ENCODE measurements around the gene SKA1.
"Not testable (repeated sequence)": the region's sequence is repeated elsewhere in the genome, so short reads cannot be mapped to it uniquely, and the experiment has no call there.

The SKA1 gene

GRCh38 chr18:50410008-50410407, 35.2 kb downstream of the SKA1 start:
- H3K9ac ChIP-seq (ENCODE audit: low read depth, low read length) = no peak overlapping the region
- no peaks in the 10 kb centered on the region for H3K9me3 ChIP-seq (ENCODE audit: insufficient read depth, low read depth, low read length)
- peaks cover 37% of the 10 kb centered on the region for H3K4me1 ChIP-seq (ENCODE audit: insufficient read depth, low read length)

DNA sequence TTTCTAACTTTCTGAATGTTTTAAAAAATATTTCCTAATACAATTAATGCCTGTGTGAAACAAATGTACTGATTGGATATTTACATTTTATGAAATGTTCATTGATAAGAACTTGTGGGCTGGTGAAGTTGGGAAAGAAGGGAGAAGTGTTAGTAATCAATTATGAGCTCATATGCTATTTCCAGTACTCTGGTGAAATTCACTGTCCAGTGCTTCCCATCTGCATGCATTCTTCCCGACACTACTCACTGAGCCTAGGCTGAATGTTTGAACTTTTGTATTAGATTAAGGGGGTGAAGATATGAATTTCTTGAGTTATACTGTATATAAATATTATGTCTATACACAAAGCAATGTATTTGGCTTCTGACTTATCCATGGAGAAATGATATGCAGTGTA, 36.0 kb downstream of the SKA1 start:
- no peak overlapping the region for H3K4me3 ChIP-seq (ENCODE audit: low read length)
- peaks cover 22% of the 10 kb centered on the region; the same call in 1 of the 2 replicates for H3K27me3 ChIP-seq (ENCODE audit: insufficient read depth, low read length)
- H3K27ac ChIP-seq (ENCODE audit: low read length) = no peak overlapping the region
- no peaks in the 10 kb centered on the region for H3K9me3 ChIP-seq (ENCODE audit: insufficient read depth, low read depth, low read length)
- no peaks in the 10 kb centered on the region for H3K36me3 ChIP-seq (ENCODE audit: insufficient read depth, low read depth, low read length)
- no peak overlapping the region for H3K9ac ChIP-seq (ENCODE audit: low read depth, low read length)
- peaks cover 29% of the 10 kb centered on the region for H3K4me1 ChIP-seq (ENCODE audit: insufficient read depth, low read length)

More at GRCh38 chr18:50410008-50410407, 35.2 kb downstream of the SKA1 start:
- H3K4me3 ChIP-seq (ENCODE audit: low read length) = no peak overlapping the region
- peaks cover 27% of the 10 kb centered on the region for H3K27me3 ChIP-seq (ENCODE audit: insufficient read depth, low read length)
- no peaks in the 10 kb centered on the region for H3K36me3 ChIP-seq (ENCODE audit: insufficient read depth, low read depth, low read length)
- H3K27ac ChIP-seq (ENCODE audit: low read length) = no peak overlapping the region

GRCh38 chr18:50416832-50417231, 42.0 kb downstream of the SKA1 start:
- H3K27me3 ChIP-seq (ENCODE audit: insufficient read depth, low read length); H3K27ac ChIP-seq (ENCODE audit: low read length); H3K4me3 ChIP-seq (ENCODE audit: low read length); H3K9ac ChIP-seq (ENCODE audit: low read depth, low read length); H3K36me3 ChIP-seq (ENCODE audit: insufficient read depth, low read depth, low read length); H3K4me1 ChIP-seq (ENCODE audit: insufficient read depth, low read length): not testable (repeated sequence)
- peaks cover 13% of the 10 kb centered on the region for H3K9me3 ChIP-seq (ENCODE audit: insufficient read depth, low read depth, low read length)

DNA sequence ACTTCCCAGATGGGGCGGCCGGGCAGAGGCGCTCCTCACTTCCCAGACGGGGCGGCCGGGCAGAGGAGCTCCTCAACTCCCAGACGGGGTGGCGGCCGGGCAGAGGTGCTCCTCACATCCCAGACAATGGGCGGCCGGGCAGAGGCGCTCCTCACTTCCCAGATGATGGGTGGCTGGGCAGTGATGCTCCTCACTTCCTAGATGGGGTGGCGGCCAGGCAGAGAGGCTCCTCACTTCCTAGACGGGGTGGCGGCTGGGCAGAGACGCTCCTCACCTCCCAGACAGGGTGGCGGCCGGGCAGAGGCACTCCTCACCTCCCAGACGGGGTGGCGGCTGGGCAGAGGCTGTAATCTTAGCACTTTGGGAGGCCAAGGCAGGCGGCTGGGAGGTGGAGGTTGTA, 42.9 kb downstream of the SKA1 start:
- peaks cover 13% of the 10 kb centered on the region for H3K9me3 ChIP-seq (ENCODE audit: insufficient read depth, low read depth, low read length)
- not testable (repeated sequence) for H3K9ac ChIP-seq (ENCODE audit: low read depth, low read length); H3K27me3 ChIP-seq (ENCODE audit: insufficient read depth, low read length); H3K27ac ChIP-seq (ENCODE audit: low read length); H3K36me3 ChIP-seq (ENCODE audit: insufficient read depth, low read depth, low read length); H3K4me1 ChIP-seq (ENCODE audit: insufficient read depth, low read length); H3K4me3 ChIP-seq (ENCODE audit: low read length)

- Histone ChIP-seq H3K27ac (ENCODE audit: low read length) (no peak overlapping the region), H3K4me1 (ENCODE audit: insufficient read depth, low read length) (no peaks in the 10 kb centered on the region), H3K4me3 (ENCODE audit: low read length) (no peak overlapping the region), H3K36me3 (ENCODE audit: insufficient read depth, low read depth, low read length) (no peaks in the 10 kb centered on the region), H3K9ac (ENCODE audit: low read depth, low read length) (no peak overlapping the region), H3K27me3 (ENCODE audit: insufficient read depth, low read length) (no peaks in the 10 kb centered on the region), H3K9me3 (ENCODE audit: insufficient read depth, low read depth, low read length) (peaks cover 13% of the 10 kb centered on the region)
Measured at GRCh38 chr18:50418650-50419049, 43.8 kb downstream of the SKA1 start.

DNA sequence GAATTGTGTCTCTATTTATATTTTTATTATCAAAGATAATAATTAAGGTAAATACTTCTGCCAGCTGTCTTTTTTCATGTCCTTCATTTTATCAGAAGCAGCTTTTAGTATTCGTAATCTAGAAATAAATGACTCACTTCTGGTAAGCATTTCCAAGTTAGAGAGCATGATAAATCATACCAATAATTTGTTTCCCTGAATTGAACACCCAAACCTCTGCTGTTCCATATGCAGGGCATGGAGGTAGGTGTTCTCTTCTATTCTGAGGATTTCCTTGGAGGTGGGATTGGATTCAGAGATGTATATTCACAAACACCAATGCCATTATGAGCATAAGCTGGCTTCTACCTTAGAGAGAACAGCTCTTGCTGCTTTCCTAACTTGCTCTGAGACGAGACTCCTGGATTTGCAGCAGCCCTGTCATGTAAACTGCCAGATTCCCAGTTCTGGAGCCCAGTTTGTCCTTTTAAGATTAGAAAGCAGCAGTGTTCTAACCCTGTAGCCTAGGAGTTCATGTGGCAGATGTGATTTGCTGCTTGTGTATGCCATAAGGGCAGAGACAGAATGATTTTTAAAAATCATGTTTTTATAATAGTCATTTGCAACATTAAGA, 47.5 kb downstream of the SKA1 start:
- Histone ChIP-seq H3K4me3 (ENCODE audit: low read length) (no peak overlapping the region), H3K36me3 (ENCODE audit: insufficient read depth, low read depth, low read length) (no peaks in the 10 kb centered on the region), H3K27me3 (ENCODE audit: insufficient read depth, low read length) (no peaks in the 10 kb centered on the region), H3K27ac (ENCODE audit: low read length) (no peak overlapping the region), H3K9ac (ENCODE audit: low read depth, low read length) (no peak overlapping the region), H3K9me3 (ENCODE audit: insufficient read depth, low read depth, low read length) (peaks cover 19% of the 10 kb centered on the region), H3K4me1 (ENCODE audit: insufficient read depth, low read length) (no peaks in the 10 kb centered on the region)

DNA sequence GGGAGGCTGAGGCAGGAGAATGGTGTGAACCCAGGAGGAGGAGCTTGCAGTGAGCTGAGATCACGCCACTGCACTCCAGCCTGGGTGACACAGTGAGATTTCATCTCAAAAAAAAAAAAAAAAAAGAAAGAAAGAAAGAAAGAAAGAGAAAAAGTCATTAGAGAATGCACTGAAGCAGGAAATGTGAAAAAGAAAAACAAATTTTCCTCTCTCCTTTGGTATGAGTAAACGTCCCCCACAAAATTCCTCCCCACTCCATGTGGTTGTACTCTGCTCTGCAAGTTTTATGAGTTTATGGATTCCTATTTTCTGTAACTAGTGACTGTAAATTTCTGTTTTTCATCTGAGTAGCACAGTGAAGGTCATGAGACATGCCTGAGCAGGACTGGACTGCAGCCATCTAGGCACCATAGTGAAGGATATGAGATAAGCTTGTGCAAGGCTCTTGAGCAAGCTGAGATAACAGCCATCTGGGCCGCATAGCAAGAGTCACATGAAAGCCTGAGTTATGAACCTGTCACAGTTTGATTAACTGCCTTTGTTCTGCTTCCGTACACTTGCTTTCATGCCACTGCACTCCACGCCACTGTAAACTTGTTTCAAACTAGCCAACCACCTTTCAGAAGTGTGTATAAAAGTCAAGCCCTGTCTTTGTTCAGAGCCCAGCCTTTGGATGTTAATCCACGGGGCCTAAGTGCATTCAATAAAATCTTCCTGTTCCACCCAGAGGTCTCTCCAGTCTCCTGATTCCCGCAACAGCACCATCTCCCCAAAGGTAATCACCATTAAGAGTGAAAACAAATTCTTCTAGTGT, 50.2 kb downstream of the SKA1 start:
- H3K9me3 ChIP-seq (ENCODE audit: insufficient read depth, low read depth, low read length) = peaks cover 7% of the 10 kb centered on the region; the same call in 1 of the 2 replicates
- H3K4me1 ChIP-seq (ENCODE audit: insufficient read depth, low read length) = no peaks in the 10 kb centered on the region
- no peak overlapping the region for H3K9ac ChIP-seq (ENCODE audit: low read depth, low read length)
- no peak overlapping the region for H3K27ac ChIP-seq (ENCODE audit: low read length)
- no peaks in the 10 kb centered on the region for H3K27me3 ChIP-seq (ENCODE audit: insufficient read depth, low read length)
- no peak overlapping the region for H3K4me3 ChIP-seq (ENCODE audit: low read length)
- no peaks in the 10 kb centered on the region for H3K36me3 ChIP-seq (ENCODE audit: insufficient read depth, low read depth, low read length)

DNA sequence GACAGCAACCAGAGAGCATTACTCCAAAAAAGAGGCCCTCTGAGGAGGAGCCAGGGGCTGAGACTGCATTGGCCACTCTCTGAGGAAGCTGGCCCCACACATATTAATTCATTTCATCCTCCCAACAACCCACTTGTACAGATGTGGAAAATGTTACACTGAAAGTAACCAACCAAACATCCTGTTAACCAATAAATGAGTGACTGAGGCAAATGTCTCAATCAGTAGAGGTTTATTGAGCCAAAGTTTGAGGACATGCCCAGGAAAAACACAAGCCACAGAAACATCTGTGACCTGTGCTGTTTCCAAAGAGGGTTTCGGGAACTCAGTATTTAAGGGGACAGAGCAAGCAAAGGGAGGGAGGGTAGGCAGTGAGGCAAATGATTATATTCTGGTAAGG, 53.0 kb downstream of the SKA1 start:
- Histone ChIP-seq H3K4me3 (ENCODE audit: low read length) (no peak overlapping the region), H3K9me3 (ENCODE audit: insufficient read depth, low read depth, low read length) (peaks cover 7% of the 10 kb centered on the region; the same call in 1 of the 2 replicates), H3K9ac (ENCODE audit: low read depth, low read length) (no peak overlapping the region), H3K27me3 (ENCODE audit: insufficient read depth, low read length) (no peaks in the 10 kb centered on the region), H3K4me1 (ENCODE audit: insufficient read depth, low read length) (no peaks in the 10 kb centered on the region), H3K27ac (ENCODE audit: low read length) (no peak overlapping the region), H3K36me3 (ENCODE audit: insufficient read depth, low read depth, low read length) (no peaks in the 10 kb centered on the region)

DNA sequence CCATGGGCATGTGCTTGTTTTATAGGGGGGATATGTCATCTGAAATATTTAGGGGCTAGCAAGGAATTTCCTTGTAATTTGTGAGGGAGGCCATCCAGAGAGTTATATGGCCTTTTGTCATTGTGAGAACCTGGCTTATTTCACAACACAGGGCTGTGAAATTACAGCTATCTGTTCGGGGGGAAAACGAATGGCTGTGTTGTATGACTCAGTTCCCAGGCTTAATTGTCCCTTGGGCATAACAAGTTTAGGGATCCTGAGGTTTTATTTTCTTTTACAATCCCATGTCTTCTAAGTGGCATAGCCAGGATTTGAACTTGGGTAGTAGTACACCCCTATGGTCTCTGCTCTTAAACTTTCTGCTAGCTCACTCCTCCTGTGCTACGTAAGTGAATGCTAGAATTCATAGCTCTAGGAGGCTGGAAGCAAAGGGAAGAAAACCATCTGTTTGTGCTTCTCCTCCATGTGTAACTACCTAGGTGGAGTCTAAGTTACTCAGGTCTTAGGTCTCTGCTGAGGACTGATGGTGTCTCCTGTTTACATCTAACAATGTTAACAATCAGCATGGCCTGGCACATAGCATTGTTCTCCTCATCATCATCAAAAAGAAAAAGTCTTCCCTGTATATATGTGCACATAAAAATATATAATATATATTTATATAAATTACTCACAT, 53.8 kb downstream of the SKA1 start:
- H3K36me3 ChIP-seq (ENCODE audit: insufficient read depth, low read depth, low read length) = no peaks in the 10 kb centered on the region
- H3K4me3 ChIP-seq (ENCODE audit: low read length) = no peak overlapping the region
- H3K9ac ChIP-seq (ENCODE audit: low read depth, low read length) = no peak overlapping the region

DNA sequence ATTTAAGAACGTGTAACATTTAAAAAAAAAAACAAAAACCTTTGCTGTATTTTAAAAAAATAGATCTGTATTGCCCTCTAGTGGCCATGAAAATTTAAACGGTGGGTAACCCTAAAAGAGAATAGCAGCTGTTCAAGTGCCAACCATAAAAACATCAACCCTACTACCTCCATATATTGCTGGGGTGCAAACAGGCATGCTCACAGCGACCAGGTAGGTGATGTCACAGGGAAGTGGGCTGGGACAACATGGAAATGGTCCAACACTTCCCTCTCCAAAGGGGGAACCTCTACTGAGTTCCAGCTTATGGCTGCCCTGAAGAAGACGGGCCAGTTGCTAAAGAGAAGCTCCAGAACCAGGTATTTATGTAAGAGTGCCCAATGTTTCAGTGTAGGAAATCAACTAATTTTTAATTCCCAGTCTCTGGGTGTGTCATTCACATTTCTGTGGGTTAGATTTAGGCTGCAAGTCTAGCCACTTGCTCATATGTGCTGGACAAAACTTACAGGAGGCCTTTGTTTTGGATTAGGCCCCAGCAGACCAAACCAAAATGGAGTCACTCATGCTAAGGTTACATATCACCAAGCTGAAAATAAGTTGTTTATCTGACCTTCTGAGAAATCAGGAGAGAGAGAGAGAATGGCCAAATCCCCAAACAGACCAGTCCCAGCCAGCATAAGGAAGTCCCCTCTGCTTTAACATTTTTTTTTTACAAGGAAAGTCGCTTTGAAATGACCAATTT, 54.5 kb downstream of the SKA1 start:
- Histone ChIP-seq H3K27me3 (ENCODE audit: insufficient read depth, low read length) (no peaks in the 10 kb centered on the region), H3K9ac (ENCODE audit: low read depth, low read length) (no peak overlapping the region), H3K4me1 (ENCODE audit: insufficient read depth, low read length) (no peaks in the 10 kb centered on the region), H3K36me3 (ENCODE audit: insufficient read depth, low read depth, low read length) (no peaks in the 10 kb centered on the region), H3K9me3 (ENCODE audit: insufficient read depth, low read depth, low read length) (peaks cover 7% of the 10 kb centered on the region; the same call in 1 of the 2 replicates), H3K27ac (ENCODE audit: low read length) (no peak overlapping the region), H3K4me3 (ENCODE audit: low read length) (no peak overlapping the region)

More for the DNA sequence above, 53.8 kb downstream of the SKA1 start:
- Histone ChIP-seq H3K27me3 (ENCODE audit: insufficient read depth, low read length) (no peaks in the 10 kb centered on the region), H3K9me3 (ENCODE audit: insufficient read depth, low read depth, low read length) (peaks cover 7% of the 10 kb centered on the region; the same call in 1 of the 2 replicates), H3K27ac (ENCODE audit: low read length) (no peak overlapping the region), H3K4me1 (ENCODE audit: insufficient read depth, low read length) (no peaks in the 10 kb centered on the region)

- Histone ChIP-seq H3K4me3 (ENCODE audit: low read length) (no peak overlapping the region), H3K9me3 (ENCODE audit: insufficient read depth, low read depth, low read length) (no peaks in the 10 kb centered on the region), H3K27me3 (ENCODE audit: insufficient read depth, low read length) (no peaks in the 10 kb centered on the region), H3K9ac (ENCODE audit: low read depth, low read length) (no peak overlapping the region), H3K27ac (ENCODE audit: low read length) (no peak overlapping the region), H3K36me3 (ENCODE audit: insufficient read depth, low read depth, low read length) (no peaks in the 10 kb centered on the region), H3K4me1 (ENCODE audit: insufficient read depth, low read length) (no peaks in the 10 kb centered on the region)
Measured at GRCh38 chr18:50432915-50433314, 58.1 kb downstream of the SKA1 start.
